SK-MEL-5 (cell line): Measurements from ENCODE around the gene SDS. TPM values are rescaled to one million over a fixed set of nuclear protein-coding genes. Genes with fewer than 3 reads are reported as not detected.

Source experiments
- total RNA-seq: library from RNA; depleted of rRNA; stranded (reverse); fragments of >200 nt; shearing (Covaris generic); gene quantifications from 2 replicates; pipeline ENCODE4 v1.2.3, GENCODE V29; 2014; rRNA removed

SDS gene
- total RNA-seq, 1 experiment from 2014 or later, result not detected

Other genes starting within 250 kb of the SDS start
- gene DDX54, start 218.4 kb downstream of the SDS start, total RNA-seq, result 60.4 and 73.4 TPM in 2 replicates
- 38.8 and 39.1 TPM in 2 replicates for gene RITA1, start 218.2 kb downstream of the SDS start, total RNA-seq
- gene TPCN1, start 182.4 kb downstream of the SDS start, total RNA-seq, result 14.3 and 16.3 TPM in 2 replicates
- gene SLC8B1, start 68.8 kb downstream of the SDS start, total RNA-seq, result 3.9 and 5.1 TPM in 2 replicates
- gene PLBD2, start 45.3 kb downstream of the SDS start, total RNA-seq, result 28.3 and 30.2 TPM in 2 replicates
- 8.3 and 8.6 TPM in 2 replicates for gene SDSL, start 18.5 kb upstream of the SDS start, total RNA-seq
- gene LHX5, start 68.0 kb upstream of the SDS start, total RNA-seq, result 0.03 TPM in 1 of 2 replicates, not detected in the other